Left cardiac atrium (tissue), 4 donors: Measurements from ENCODE around the gene AMIGO1. TPM values are rescaled to one million over a fixed set of nuclear protein-coding genes. Genes with fewer than 3 reads are reported as not detected.

ENCODE experiments used
- ATAC-seq, 2 donors: fragments of 200-7000 bp; cut with Tn5 transposase; one replicate each; pipeline ENCODE4 v1.9.1; 2020; ENCODE audit warnings: mild to moderate bottlenecking in 2 of 2, moderate library complexity in 2 of 2
- DNase-seq: peaks from one replicate; pipeline ENCODE4 v3.0.0-alpha.2; 2020
- intact Hi-C, 2 donors: fragments of 100-400 bp; cut with DNase I; formaldehyde crosslinking; loops; one replicate each; pipeline versions ENCODE4 v1.14.1 to v1.15.1; 2022 to 2023
- total RNA-seq, 2 donors: library from RNA; stranded (reverse); fragmentation: NEBNext Ultra II Directional; extraction: Animal tissue kit (Norgen Biotek cat#: 25700); gene quantifications; one replicate each; pipeline ENCODE4 v1.2.1, GENCODE V29; 2021
- donor health status: DM: no; HTN: yes; CAD: no.
- donor health status: DM: no; HTN: yes; CAD: no; lungs with severe emphysema.
- donor health status: DM: yes; HTN: yes; CAD: no.
- donor health status: Dilated cardiomyopathy.

Gene AMIGO1
- total RNA-seq, 2 donors from 2014 or later, result 9.3 to 12.6 TPM

- intact Hi-C loops, result loop anchor here in 1 of 2 donors (10.0 kb wide), 1 partner anchor 271 kb away; no protein-coding TSS in a partner anchor
- no peak for DNase-seq
- ATAC-seq, result peak; percentile 25 to 73
Measured at GRCh38 chr1:109535971-109536491, 26.5 kb upstream of the AMIGO1 start.

- ATAC-seq, result no peak
- DNase-seq, result no peak
- intact Hi-C loops, result loop anchor here in 1 of 2 donors (10.0 kb wide), 1 partner anchor 271 kb away; no protein-coding TSS in a partner anchor
Measured at GRCh38 chr1:109535481-109535880, 26.0 kb upstream of the AMIGO1 start.

GRCh38 chr1:109534307-109534858, 24.9 kb upstream of the AMIGO1 start:
- no peak for ATAC-seq

GRCh38 chr1:109532365-109533136, 23.0 kb upstream of the AMIGO1 start:
- ATAC-seq, result peak; percentile 75 to 86
- intact Hi-C loops, result loop anchor here (2.0 to 10.0 kb wide), 4 partner anchors 40 to 268 kb away; partner anchors contain the start of gene CYB561D1 (in 1 of the 2)
- peak; percentile 84 for DNase-seq

More at GRCh38 chr1:109534307-109534858, 24.9 kb upstream of the AMIGO1 start:
- no peak for DNase-seq
- intact Hi-C loops, result loop anchor here (5.0 to 10.0 kb wide), 3 partner anchors 42 to 270 kb away; partner anchors contain the start of gene CYB561D1 (in 1 of the 2)

GRCh38 chr1:109531826-109532364, 22.4 kb upstream of the AMIGO1 start:
- DNase-seq (no peak), ATAC-seq (no peak)
- intact Hi-C loops, result loop anchor here (2.0 to 10.0 kb wide), 5 partner anchors 33 to 267 kb away; partner anchors contain the start of gene CYB561D1 (in 1 of the 2)

- ATAC-seq, result no peak
- intact Hi-C loops, result loop anchor here (2.0 to 10.0 kb wide), 4 partner anchors 33 to 267 kb away; partner anchors contain the start of gene CYB561D1 (in 1 of the 2)
- no peak for DNase-seq
Measured at GRCh38 chr1:109531380-109531779, 21.9 kb upstream of the AMIGO1 start.

GRCh38 chr1:109530457-109531087, 21.0 kb upstream of the AMIGO1 start:
- ATAC-seq, result no peak
- intact Hi-C loops, result loop anchor here (2.0 to 10.0 kb wide), 4 partner anchors 32 to 266 kb away; partner anchors contain the start of gene CYB561D1 (in 1 of the 2)
- no peak for DNase-seq

GRCh38 chr1:109529881-109530456, 20.4 kb upstream of the AMIGO1 start:
- DNase-seq, result no peak
- intact Hi-C loops, result loop anchor here (2.0 to 10.0 kb wide), 4 partner anchors 31 to 265 kb away; partner anchors contain the start of gene CYB561D1 (in 1 of the 2)
- no peak for ATAC-seq

GRCh38 chr1:109528712-109529111, 19.2 kb upstream of the AMIGO1 start:
- no peak for ATAC-seq
- intact Hi-C loops, result no loop called here
- DNase-seq, result no peak

GRCh38 chr1:109527846-109528695, 18.5 kb upstream of the AMIGO1 start:
- DNase-seq, result no peak
- intact Hi-C loops, result no loop called here

GRCh38 chr1:109527098-109527811, 17.7 kb upstream of the AMIGO1 start:
- DNase-seq (no peak), ATAC-seq (no peak)
- intact Hi-C loops, result no loop called here

More at GRCh38 chr1:109527846-109528695, 18.5 kb upstream of the AMIGO1 start:
- no peak for ATAC-seq

GRCh38 chr1:109523706-109524105, 14.2 kb upstream of the AMIGO1 start:
- no peak for DNase-seq
- ATAC-seq, result no peak
- intact Hi-C loops, result no loop called here

GRCh38 chr1:109522026-109522425, 12.5 kb upstream of the AMIGO1 start:
- intact Hi-C loops, result no loop called here
- ATAC-seq, result no peak
- DNase-seq, result no peak

- ATAC-seq, result peak; percentile 18 to 53
- intact Hi-C loops, result no loop called here
- peak; percentile 13 for DNase-seq
Measured at GRCh38 chr1:109521002-109521951, 11.8 kb upstream of the AMIGO1 start.

GRCh38 chr1:109517337-109517736, 7.8 kb upstream of the AMIGO1 start:
- DNase-seq, result peak; percentile 1
- no peak for ATAC-seq
- intact Hi-C loops, result no loop called here

GRCh38 chr1:109516872-109517271, 7.3 kb upstream of the AMIGO1 start:
- intact Hi-C loops, result no loop called here
- no peak for DNase-seq
- no peak for ATAC-seq
